ENCODE data around the gene KRTAP2-1.
"Not testable (repeated sequence)": the region's sequence is repeated elsewhere in the genome, so short reads cannot be mapped to it uniquely, and the experiment has no call there.

Gene KRTAP2-1

GRCh38 chr17:41010441-41010840 is 36.7 kb downstream of the KRTAP2-1 start:
- no peak for DNase-seq

GRCh38 chr17:41009936-41010335 is 37.2 kb downstream of the KRTAP2-1 start:
- no peak for DNase-seq

GRCh38 chr17:41009301-41009760 is 37.8 kb downstream of the KRTAP2-1 start:
- DNase-seq: no peak

- DNase-seq: no peak
Observed at GRCh38 chr17:41008811-41009210, 38.3 kb downstream of the KRTAP2-1 start, which contains the start of gene KRTAP3-1. Gene KRTAP3-1 (minus strand): TSS chr17:41009128. CDS start chr17:41009074, 54 bp downstream.

- DNase-seq: no peak
Observed at GRCh38 chr17:41004397-41004796, 42.7 kb downstream of the KRTAP2-1 start.

- no peak for DNase-seq
Observed at GRCh38 chr17:41003926-41004325, 43.2 kb downstream of the KRTAP2-1 start.

- DNase-seq: no peak
Observed at GRCh38 chr17:41002814-41003213, 44.3 kb downstream of the KRTAP2-1 start.

GRCh38 chr17:41001795-41002194 is 45.3 kb downstream of the KRTAP2-1 start:
- no peak for DNase-seq

GRCh38 chr17:40999563-40999962 is 47.6 kb downstream of the KRTAP2-1 start, which contains the start of gene KRTAP3-2:
Gene KRTAP3-2 (minus strand): TSS chr17:40999906. CDS start chr17:40999853, 53 bp downstream.
- not testable (repeated sequence) for DNase-seq

- no peak for DNase-seq
Observed at GRCh38 chr17:40997361-40997760, 49.8 kb downstream of the KRTAP2-1 start.

- DNase-seq: no peak
Observed at GRCh38 chr17:40996829-40997228, 50.3 kb downstream of the KRTAP2-1 start.

Data from GF-D8 (cell line).